GM21528 (cell line): ENCODE measurements around the gene POU3F2.

ENCODE experiments used
- ATAC-seq: cut with Tn5 transposase; IDR thresholded peaks from one replicate; pipeline ENCODE4 v1.9.1; 2021; ENCODE audit warnings: mild to moderate bottlenecking, moderate library complexity; ENCODE audit not compliant: unreplicated experiment, low FRiP score

Gene POU3F2

DNA sequence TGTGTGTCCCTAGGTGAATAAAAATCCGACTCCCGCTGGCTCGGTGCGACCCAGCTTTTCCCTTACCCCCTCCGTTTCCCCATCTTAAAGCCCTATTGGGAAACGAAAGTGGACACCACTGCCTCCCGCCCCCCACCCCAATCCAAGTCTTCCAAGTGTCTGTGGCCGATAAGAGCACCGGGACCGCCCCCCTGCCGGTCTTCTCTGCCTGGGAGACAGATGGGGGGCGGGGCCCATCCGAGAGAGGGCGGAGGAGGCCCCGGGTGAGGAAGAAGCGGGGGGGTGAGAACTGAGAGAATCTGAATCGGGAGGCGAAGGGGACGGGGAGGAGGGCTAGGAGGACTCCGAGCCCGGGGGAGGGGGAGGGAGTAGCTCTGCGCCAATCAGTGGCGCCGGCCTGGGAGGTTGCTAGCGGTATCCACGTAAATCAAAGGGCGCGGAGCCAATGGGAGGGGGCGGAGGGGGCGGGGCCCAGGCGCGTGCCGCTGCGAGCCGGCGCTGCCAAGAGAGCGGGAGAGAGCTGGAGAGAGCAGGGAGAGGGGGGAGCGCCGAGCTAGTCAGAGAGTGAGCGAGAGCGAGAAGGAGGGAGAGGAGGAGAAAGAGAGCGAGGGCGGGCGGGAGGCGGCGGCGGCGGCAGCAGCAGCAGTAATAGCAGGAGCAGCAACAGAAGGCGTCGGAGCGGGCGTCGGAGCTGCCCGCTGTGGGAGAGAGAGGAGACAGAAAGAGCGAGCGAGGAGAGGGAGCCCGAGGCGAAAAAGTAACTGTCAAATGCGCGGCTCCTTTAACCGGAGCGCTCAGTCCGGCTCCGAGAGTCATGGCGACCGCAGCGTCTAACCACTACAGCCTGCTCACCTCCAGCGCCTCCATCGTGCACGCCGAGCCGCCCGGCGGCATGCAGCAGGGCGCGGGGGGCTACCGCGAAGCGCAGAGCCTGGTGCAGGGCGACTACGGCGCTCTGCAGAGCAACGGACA is at the start of gene POU3F2:
Gene POU3F2, plus strand, starts transcription at position 515 of the 972 bp plus-strand sequence. Its CDS starts 300 bp downstream, at position 815.
- ATAC-seq = peak; percentile 67

DNA sequence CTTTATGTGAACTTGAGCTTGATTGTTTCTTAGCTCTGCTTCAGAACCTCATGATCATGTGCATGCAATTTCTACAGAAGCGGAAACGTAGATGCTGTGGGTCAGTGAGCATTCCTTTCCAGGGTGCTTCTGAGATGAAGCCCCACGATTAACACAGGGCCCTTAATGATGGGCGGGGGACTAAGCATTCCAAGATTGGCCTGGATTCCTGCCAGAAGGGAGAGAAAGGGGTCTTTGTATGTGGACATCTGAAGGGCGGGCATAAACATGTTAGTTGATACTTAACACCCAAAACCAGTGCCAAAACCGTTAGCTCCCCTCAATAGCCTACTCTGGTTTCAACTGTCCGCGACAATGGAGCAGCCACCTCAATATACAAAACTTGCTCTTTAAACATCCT is 46.9 kb upstream of the POU3F2 start:
- ATAC-seq = no peak

DNA sequence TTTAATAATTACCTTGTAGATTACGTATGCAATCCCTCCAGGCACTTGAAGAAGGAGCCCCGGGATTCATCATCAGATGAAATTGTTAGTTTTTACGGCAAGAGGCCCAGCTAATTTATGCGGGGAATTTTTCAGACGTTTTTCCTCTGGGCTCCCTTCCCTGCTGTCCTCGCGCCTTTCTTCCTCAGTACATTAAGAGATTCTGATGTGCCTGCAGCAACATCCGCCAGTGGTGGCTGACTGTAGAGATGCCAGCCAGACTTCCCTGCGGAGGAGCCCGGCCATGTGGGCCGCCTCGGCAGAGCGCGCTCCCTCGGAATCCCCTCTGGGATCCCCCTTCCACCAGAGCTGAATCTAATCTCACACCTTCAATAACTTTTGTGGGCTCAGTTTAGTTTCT is 46.4 kb upstream of the POU3F2 start:
- no peak for ATAC-seq

DNA sequence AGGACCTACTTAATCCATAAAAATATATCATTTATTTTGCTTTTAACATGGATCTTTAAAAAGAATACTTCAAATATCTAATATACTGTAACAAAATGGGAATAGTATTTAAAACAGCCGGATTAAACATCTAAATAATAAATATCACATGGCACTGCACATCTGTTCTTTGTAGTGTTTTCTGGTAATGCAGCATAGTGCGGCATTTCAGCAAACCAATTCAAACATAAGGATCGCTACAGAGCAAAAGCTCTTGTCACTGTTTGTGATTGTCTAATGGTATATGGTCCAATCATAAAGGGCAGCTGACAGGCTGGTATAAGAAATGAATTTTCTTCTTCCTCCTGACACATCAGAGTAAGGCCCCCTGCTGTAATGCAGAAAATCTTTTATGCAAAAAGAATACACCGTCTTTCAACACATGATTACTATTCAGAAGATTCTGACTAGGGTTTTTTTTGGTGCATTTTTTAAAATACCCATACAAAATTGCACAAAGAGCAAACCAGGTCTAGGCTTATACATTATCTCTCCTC is 40.0 kb upstream of the POU3F2 start:
- no peak for ATAC-seq

DNA sequence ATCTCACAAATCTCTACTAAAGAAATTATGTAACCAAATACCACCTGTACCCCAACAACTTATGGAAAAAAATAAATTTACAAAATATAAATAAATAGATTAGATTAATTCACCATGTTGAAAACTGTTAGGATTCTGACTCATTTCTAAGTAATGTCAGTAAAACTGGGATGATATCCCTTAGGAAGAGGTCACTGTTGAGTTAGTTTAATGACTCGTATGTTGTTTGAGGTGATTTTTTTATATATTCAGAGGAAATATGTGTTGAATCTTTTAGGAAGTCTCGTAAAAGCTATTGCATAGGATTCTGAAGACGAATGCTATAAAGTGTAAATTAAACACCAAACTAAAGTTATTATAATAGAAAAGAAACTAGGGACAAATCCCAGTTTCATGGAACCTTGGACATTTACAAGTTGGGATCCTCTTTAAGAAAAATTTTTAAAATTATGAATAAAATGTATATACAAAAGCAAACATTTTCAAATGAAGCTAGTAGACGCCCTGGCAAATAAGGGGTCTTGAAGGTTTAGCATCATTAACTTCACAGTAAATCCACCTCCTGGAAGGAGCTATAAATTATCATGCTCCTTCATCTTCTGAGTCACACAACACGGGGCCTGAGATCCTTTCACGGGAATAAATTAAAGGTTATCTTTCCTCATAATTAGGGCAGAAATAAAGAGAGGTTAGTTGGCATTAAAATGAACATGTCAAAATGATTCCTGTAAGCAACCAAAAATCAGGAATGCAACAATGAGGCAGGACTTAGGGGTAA is 37.0 kb upstream of the POU3F2 start:
- no peak for ATAC-seq

DNA sequence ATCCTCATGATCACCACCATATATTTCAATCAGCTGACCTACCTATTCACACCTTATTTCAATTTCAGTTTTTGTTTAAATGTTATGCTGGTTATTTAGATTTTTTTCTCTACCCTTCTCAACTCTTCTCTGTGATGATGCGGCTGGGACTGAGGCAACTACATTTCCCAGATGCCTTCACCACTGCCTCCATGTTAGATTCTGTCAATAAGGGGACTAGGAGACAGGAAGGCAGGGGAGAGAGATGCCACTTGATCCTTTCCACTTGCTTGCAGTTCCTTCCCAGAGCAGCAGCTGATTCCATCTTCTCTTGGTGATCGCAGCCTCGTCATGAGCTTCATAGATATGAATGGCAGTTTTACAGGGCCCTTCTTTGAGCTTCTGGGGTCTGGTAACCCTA is 33.5 kb upstream of the POU3F2 start:
- ATAC-seq = no peak

DNA sequence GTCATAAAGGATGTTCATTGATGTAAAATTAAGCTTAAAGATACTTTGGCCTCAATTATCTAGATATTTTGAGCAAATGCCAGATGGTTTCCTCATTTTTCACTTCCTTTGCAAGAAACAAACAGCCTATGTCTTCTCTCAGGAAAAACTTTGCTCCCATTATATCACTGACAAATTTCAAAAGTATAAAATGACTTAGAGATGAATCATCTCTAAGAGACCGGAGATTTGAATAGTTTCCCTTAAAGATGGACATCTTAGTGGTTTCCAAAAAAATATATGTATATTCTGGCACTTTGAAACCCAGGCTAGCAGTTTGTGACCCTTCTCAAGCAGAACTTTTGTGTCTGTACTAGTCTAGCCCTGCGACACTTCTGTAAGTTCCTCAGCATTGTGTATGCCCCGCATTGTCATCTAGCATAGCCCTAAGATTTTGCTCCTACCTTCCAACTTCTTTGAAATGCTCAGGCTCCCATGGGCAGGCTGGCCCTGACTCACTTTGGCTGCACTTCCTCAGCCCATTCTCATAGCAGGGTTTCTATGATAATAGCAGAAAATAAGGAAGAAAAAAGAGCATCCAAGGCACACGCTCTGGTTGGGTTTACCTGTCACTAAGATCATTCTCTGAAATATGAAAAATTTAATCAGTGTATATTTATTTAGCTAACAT is 25.7 kb upstream of the POU3F2 start:
- ATAC-seq = no peak

DNA sequence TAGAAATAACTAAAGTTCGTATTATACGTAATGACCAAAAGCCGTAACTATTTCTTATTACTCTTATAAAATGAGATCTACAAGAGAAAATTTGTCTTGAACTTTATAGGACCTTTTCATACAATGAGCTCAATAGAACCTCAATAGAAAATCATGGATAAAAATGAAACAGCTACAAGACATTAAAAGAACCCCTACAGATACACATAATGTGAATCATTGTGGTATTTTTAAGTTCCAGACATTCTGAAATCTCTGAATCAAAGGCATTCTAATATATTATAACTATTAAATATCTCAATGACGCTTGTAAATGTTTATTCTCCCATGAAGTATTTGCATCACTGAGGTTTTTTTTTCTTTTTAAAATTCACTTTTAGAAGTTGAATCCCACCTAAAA is 22.2 kb upstream of the POU3F2 start:
- no peak for ATAC-seq

DNA sequence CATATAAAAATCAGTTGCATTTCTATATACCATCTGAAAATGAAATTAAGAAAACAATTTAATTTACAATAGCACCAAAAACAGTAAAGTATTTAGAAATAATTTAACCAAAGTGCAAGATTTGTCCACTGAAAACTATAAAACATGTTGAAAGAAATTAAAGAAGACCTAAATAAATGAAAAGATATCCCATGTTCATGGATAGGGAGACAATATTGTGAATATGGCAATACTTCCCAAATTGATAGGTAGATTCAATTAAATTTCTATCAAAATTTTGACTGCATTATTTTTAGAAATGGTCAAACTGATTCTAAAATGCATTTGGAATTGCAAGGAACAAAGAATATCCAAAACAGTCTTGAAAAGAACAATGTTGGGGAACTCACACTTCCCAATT is 17.6 kb upstream of the POU3F2 start:
- ATAC-seq = no peak

DNA sequence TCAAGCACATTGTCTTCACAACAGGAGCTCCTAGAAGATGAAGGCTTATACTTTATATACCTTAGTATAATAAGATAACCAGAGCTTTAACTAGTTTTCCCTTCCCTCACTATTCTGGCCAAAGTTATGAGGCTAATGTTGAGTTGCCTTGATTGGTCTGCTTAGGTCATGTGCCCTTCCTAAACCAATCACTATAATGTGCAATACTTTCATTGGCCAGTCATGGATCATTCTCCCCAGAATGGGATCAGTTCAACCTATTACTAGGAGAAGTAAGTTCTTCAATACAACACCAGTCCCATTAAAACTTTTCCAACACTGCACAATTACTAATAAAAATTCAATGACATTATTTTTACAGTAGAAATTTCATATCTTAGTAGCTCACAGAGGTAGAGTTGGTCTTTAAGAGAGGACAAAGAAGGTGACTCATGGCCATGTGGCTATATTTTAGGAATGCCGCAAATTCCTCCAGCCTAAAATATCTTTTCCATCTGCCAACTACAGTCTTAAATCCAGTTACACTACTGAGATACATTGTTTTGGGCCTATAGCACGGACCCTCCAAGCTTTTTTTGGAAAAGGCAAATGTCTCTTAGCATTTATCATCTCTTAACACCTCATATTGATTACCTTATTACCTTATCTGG is 12.5 kb upstream of the POU3F2 start:
- no peak for ATAC-seq

DNA sequence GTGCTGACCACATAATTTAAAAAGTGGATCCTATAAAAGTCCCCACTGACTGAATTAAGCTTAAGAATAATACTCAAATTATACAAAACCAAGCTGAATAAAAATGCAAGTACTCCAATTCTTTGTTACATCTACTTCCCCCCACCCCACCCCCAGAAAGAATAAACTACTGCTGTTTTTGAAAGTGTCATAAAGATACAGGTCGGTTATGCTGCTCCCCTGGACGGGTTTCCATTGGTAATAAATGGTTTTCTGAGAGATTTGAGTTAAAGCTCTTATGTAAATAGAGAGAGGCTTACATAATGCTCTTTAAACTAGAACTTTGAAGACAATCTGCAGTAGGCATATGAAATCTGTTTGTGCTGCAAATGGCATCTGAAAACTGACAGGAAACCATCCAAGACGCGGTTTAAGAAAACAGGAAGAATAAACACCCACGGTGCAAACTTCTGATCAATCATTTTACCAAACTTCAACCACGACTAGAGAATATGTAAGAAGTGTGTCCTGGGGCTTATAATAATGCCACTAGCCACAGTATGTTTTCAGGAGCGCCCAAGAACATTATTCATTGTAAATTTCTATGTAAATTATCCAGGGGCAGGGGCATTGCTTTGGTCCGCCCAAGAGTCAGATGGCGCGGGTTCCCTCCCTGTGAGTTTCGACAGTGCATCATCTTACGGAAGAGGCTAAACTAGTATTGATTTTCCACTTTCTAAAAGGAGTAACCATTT is 10.8 kb upstream of the POU3F2 start:
- no peak for ATAC-seq

DNA sequence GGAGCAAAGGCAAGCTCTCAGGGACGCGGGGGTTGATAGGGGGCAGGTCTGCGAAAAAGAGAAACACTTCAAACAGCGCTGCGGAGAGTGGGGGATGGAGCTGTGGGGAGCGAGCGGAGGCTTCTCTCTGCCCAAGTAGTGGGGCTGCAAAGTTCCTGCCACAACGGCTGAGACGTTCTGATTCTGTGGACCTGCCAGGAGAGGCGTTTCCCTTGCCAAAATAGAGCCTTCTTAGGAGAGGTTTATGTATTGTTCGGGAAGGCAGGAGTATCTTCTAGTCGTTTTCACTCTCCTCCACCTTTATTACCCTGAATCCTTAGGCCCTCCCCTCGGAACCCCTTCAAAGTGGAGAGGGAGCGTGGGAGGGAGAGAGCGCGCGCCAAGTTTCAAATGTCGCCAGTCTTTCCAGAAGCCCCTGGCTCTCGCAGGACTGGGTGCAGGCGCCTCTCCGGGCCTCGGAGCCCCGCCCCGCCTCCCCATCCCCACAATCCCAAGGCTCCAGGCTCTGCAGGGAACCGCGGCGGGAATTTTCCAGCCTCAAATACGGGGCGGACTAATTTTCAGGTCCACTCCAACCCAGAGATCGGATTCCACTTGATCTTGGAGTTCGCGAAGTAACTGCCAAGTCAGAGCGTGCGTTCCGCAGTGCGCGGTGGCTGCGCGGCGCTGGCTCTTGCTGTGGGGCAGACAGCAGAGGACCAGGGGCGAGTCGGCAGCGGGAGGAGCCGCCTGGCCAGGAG is 10.0 kb upstream of the POU3F2 start:
- no peak for ATAC-seq

DNA sequence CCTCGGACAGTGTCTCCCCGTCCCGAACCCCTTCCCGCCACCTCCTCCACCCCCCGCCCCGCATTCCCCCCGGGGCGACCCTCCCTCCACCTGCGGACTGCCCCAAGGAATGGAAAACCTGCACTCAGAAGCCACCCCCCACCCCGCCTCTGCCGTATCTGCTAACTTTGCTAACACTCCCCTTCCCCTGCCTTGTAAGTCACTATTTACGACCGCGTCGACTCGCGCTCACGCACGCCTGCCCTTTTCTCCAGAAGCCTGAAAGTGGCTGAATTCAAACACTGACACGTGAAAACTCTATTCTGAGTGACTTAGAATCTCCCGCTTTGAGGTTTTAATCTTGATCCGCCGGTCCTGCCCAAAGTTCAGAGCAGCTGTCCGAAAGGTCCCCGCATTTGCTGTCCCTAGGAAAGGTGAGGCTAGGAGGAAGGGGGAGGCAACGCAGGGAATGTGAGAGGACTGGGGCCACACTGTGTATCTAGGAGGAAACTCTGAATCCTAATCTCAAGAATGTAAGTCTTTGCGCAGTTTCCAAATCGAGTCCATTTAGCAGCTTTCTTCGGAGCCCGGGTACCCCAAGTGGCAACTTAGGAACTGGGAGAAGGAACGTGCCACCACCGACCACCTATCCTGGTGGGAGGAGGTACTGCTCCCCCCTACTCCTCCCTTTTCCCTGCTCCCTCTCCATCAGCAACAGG is 9.3 kb upstream of the POU3F2 start:
- no peak for ATAC-seq

DNA sequence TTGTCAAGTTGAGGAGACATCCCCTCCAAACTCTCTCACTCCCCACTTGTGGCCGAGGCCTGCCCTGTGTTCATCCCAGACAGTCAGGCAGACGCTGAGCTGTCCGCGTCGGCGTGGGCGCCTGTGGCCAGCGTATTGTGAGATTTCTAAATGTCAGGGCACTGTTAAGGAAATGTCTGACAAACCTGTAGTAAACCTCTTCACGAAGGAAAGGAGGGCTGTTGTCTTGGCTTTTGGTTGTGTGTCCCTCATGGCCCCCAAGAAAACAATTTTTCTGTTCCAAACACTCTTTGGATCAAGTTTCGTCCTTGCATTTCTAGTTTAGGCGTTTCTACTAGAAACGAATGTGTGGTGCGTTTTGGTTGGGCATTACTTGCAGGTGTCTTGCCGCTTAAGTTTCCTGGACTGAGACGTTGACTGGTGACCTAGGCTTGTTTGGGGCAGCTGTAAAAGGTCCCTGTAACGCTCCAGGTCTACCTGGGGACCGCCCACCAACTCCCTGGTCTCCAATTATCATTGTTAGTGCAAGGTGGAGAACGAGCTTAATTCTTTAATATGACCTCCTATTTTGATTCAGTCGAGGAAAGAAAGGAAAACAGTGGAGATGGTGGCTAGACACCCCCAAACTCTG is 8.7 kb upstream of the POU3F2 start:
- ATAC-seq = no peak

DNA sequence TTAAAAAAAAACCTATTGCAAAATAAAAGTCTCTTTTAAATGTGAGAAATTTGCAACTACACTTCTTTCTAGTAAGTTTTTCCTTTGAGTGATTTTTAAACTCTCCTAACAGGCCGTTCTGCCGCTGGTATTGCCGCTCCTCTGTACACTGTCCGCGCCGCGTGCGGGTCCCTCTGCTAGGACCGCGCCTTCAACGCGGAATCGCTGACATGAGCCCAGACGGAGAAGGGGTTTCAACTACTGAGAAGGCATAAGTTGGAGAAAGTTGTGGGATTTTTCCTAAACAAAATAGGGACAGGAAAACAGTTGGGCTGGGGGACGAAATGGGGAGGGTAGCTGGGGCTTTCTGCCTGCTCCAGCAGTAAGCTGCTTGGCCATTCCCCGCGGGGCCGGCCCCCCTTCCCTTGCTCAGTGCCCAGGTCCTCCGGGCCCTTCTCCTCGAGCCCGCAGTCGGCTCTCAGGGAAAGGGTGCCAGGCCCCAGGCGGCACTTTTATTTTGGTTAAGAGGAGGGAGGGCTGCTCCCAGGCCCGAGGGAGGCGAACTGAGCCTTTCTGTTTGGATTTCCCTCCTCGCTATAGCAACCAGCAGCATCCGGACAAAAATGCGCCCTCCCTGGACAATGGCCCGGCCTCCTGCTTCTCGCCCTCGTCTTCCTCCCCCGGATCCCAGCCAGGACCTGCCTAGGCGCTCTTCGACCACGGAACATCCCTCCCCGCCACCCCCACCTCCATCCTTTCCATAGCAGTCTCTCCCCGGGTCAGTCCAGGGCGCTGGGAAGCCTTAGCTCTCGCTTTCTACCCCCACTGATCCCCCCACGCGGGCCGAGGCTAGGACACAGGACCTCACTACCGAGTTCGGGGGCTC is 6.8 kb upstream of the POU3F2 start:
- no peak for ATAC-seq

DNA sequence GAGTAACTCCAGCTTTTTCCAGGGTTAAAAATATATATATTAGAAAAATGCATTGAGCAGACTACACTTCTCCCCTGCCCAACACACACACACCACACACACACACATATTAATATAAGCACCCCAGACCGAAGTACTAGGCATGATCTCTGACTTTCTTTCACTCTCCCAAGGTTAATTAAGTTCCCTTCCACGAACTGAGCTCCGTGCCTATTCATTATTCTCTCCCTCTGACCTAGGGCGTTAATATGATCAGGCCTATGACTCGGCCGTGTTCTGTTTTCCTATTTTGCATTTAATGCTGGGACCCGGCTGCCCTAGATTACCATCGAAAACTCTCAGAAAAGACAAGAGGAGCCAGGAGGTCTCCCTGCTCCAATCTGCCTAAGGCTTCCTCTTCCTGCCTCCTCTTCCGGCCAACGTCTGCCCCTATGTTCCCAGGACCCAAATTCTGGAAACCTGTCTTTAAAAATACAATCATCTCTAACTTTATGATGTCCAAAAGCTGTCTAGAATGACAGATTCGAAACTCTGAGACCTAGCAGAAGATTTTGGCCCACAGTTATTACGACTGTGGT is 6.1 kb upstream of the POU3F2 start:
- no peak for ATAC-seq
